Natural killer cell (primary cell): ENCODE data around the gene MYO1E. TPM values are rescaled to one million over a fixed set of nuclear protein-coding genes. Genes with fewer than 3 reads are reported as not detected.

Source experiments
- ATAC-seq, 3 donors: fragments of 150-1000 bp in 2 of 3; fragments of 200-7000 bp in 1 of 3; cut with Tn5 transposase; 1 replicate in 1 of 3; 2 replicates in 2 of 3; pipeline ENCODE4 v1.10.0; 2021; ENCODE audit warnings: mild to moderate bottlenecking in 2 of 3, moderate library complexity in 2 of 3
- DNase-seq, 2 donors: peaks; one replicate each; pipeline versions ENCODE4 v3.0.0 to v3.0.0-alpha.2; 2013 to 2021; ENCODE audit warnings: mixed read lengths in 1 of 2
- H3K27ac ChIP-seq: one replicate; pipeline ENCODE4 v1.5.1; 2013; ENCODE audit warnings: mild to moderate bottlenecking, low read length
- H3K27me3 ChIP-seq: one replicate; pipeline ENCODE4 v1.6.1; 2013; ENCODE audit warnings: low read length; ENCODE audit not compliant: control insufficient read depth, insufficient read depth
- H3K36me3 ChIP-seq: one replicate; pipeline ENCODE4 v1.6.1; 2013; ENCODE audit warnings: low read length; ENCODE audit not compliant: control insufficient read depth, insufficient read depth
- H3K4me1 ChIP-seq: one replicate; pipeline ENCODE4 v1.6.1; 2013; ENCODE audit warnings: low read length; ENCODE audit not compliant: control insufficient read depth, insufficient read depth
- H3K4me3 ChIP-seq: one replicate; pipeline ENCODE4 v1.5.1; 2013; ENCODE audit warnings: low read length
- H3K9me3 ChIP-seq: one replicate; pipeline ENCODE4 v1.6.1; 2013; ENCODE audit warnings: low read length; ENCODE audit not compliant: control insufficient read depth, insufficient read depth
- H3K27ac Mint-ChIP-seq, 2 donors: one replicate each; pipeline ENCODE4 v1.8.0; 2022; ENCODE audit warnings: mild to moderate bottlenecking in 2 of 2, mixed read lengths in 2 of 2, moderate library complexity in 1 of 2
- H3K27me3 Mint-ChIP-seq, 2 donors: one replicate each; pipeline ENCODE4 v1.8.0; 2022; ENCODE audit warnings: low read depth in 2 of 2, mixed read lengths in 2 of 2
- H3K36me3 Mint-ChIP-seq: one replicate; pipeline ENCODE4 v1.8.0; 2022; ENCODE audit warnings: mixed read lengths
- H3K4me1 Mint-ChIP-seq, 2 donors: one replicate each; pipeline ENCODE4 v1.8.0; 2022; ENCODE audit warnings: mixed read lengths in 2 of 2
- H3K4me3 Mint-ChIP-seq: one replicate; pipeline ENCODE4 v1.8.0; 2022; ENCODE audit warnings: mild to moderate bottlenecking, moderate library complexity, mixed read lengths
- H3K9me3 Mint-ChIP-seq, 2 donors: one replicate each; pipeline ENCODE4 v1.8.0; 2022; ENCODE audit warnings: mixed read lengths in 2 of 2
- WGBS: methylation state at CpG from one replicate; pipeline ENCODE4 v1.1.7; 2013; ENCODE audit warnings: missing lambda C conversion rate; ENCODE audit not compliant: insufficient coverage; 5-methylcytosine and 5-hydroxymethylcytosine counted together
- intact Hi-C: fragments of 100-400 bp; cut with micrococcal nuclease; formaldehyde crosslinking; loops from one replicate; pipeline ENCODE4 v1.14.2; 2022
- total RNA-seq, 4 donors: library from RNA; stranded (reverse); fragments of 120-200 nt in 1 of 4; gene quantifications; one replicate each; pipeline versions ENCODE4 v1.2.3 to v1.2.4, GENCODE V29; 2013 to 2022
- TF ChIP-seq, protein P1 (sequence below): fragments of 200-600 bp; IDR thresholded peaks from one replicate; pipeline ENCODE4 v1.8.0; 2022; ENCODE audit warnings: antibody characterized with exemption

Gene MYO1E
- total RNA-seq, 3 donors from 2014 or later (not counting 1 experiment from before 2014, with no cell fraction given) = 16.1 to 39.4 (median 22.7) TPM

DNA sequence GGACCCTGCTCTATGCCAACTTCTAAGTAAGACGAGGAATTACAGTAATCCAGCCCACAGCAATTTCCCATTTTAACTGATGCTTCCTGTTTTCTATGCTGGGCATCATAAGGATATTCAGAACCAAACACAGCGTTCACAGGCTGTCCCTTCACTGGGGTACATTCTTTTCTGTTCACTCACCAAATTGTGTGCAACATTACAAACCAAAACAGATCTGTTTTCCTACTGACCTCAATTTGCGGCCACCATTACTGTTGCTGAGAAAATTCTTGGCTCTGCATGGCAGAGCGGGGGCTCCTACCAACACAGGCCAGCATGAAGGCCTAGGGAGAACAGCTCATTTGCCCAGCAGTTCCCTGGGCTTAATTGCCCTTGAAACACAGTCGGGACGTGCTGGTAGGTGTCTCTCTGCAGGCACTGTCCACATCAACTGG, 76.5 kb downstream of the MYO1E start:
- no peaks in the 10 kb centered on the region for H3K27me3 ChIP-seq
- WGBS = 73% methylated on average over 6 of the region's 6 CpGs
- intact Hi-C loops = no loop called here
- no peaks in the 10 kb centered on the region for H3K9me3 ChIP-seq
- H3K4me1 ChIP-seq = peaks cover 20% of the 10 kb centered on the region
- no peak overlapping the region for H3K4me3 ChIP-seq
- Mint-ChIP-seq H3K4me3 (no peak overlapping the region), H3K27ac (no peak overlapping the region), H3K4me1 (peaks cover 38 to 55% of the 10 kb centered on the region in 2 donors), H3K27me3 (no peaks in the 10 kb centered on the region), H3K36me3 (no peaks in the 10 kb centered on the region), H3K9me3 (no peaks in the 10 kb centered on the region)
- H3K27ac ChIP-seq = no peak overlapping the region
- DNase-seq = no peak
- H3K36me3 ChIP-seq = no peaks in the 10 kb centered on the region
- TF ChIP-seq, protein P1, sequence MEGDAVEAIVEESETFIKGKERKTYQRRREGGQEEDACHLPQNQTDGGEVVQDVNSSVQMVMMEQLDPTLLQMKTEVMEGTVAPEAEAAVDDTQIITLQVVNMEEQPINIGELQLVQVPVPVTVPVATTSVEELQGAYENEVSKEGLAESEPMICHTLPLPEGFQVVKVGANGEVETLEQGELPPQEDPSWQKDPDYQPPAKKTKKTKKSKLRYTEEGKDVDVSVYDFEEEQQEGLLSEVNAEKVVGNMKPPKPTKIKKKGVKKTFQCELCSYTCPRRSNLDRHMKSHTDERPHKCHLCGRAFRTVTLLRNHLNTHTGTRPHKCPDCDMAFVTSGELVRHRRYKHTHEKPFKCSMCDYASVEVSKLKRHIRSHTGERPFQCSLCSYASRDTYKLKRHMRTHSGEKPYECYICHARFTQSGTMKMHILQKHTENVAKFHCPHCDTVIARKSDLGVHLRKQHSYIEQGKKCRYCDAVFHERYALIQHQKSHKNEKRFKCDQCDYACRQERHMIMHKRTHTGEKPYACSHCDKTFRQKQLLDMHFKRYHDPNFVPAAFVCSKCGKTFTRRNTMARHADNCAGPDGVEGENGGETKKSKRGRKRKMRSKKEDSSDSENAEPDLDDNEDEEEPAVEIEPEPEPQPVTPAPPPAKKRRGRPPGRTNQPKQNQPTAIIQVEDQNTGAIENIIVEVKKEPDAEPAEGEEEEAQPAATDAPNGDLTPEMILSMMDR = no peak
- no peak for ATAC-seq

DNA sequence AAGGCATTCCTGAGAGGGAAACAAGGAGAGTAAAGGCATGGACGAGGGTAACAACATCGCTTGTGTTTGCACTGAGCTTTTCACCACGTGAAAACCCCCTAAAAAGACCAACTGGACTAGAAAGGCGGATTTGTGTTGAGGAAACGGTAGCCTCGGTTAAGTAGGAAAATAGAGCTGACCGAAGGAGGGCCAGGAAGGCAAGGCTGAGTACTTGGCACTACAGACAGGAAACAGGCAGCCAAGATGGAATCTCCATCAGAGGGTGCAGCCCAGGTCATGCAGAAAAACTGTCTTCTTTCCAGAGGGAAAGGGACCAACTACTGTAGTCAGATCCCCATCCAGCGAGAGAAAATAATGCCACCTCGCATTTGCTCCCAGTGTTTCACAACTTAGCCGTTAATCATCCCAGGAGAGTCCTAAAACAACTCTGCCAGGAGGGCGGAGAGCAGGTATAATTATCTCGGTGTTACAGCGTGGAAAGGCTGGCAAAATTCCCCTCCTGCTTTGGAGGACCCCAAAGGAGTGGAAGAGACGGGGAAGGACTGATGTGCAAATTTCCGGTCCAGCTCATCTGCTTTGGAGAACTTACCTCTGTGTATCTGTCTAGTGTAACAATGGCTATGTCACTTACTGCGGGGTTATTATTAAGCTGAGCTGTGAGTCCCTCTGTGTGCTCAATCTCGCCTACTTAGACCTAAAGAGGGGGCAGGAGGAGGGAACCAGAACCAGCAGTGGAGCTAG, 77.2 kb downstream of the MYO1E start:
- WGBS = 90% methylated on average over 17 of the region's 17 CpGs
- no peak overlapping the region for H3K27ac Mint-ChIP-seq
- no peak overlapping the region for H3K27ac ChIP-seq
- H3K4me3 Mint-ChIP-seq = no peak overlapping the region
- ATAC-seq (no peak), DNase-seq (no peak)
- intact Hi-C loops = no loop called here
- H3K27me3 ChIP-seq = no peaks in the 10 kb centered on the region
- no peaks in the 10 kb centered on the region for H3K9me3 ChIP-seq
- TF ChIP-seq, protein P1 = no peak
- H3K4me3 ChIP-seq = no peak overlapping the region
- peaks cover 15% of the 10 kb centered on the region for H3K4me1 ChIP-seq
- H3K27me3 Mint-ChIP-seq = no peaks in the 10 kb centered on the region
- H3K4me1 Mint-ChIP-seq = peaks cover 38 to 57% of the 10 kb centered on the region in 2 donors
- no peaks in the 10 kb centered on the region for H3K36me3 ChIP-seq
- no peaks in the 10 kb centered on the region for H3K9me3 Mint-ChIP-seq
- H3K36me3 Mint-ChIP-seq = no peaks in the 10 kb centered on the region

DNA sequence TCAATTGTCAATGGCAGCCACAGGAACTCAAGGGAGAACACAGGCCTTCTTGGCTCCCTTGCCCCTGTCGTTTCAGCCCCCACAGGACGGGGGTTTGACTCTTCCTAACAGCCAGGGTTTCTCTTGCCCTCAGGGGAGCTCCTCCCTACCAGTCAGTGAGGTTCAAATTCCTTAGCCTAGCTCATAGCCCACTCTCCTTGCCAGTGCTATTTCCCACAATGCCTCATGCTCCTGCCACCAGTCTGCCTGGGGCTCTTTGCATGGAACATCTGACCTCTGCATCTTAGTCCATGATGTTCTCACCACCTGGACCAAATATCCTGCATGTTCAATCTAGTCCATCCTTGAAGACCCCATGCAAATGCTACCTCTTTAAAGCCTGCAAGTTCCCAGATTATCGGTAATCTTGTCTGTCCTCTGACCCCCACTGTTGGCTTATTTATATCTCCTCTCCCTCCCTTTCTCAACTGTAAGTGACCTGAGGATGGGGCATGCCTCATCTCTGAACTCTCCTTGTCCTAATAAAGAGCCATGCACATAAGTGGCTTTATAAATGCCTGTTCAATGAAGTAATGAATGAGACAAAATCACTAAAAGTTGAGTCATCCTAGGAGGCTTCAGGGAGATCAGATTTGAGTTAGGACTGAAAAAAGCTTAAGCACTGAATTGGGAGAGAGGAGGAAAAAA, 78.0 kb downstream of the MYO1E start:
- Mint-ChIP-seq H3K4me3 (no peak overlapping the region), H3K27ac (no peak overlapping the region), H3K36me3 (no peaks in the 10 kb centered on the region), H3K9me3 (no peaks in the 10 kb centered on the region), H3K27me3 (no peaks in the 10 kb centered on the region), H3K4me1 (peaks cover 32 to 53% of the 10 kb centered on the region in 2 donors)
- H3K9me3 ChIP-seq = no peaks in the 10 kb centered on the region
- ATAC-seq (no peak), DNase-seq (no peak)
- intact Hi-C loops = no loop called here
- no peaks in the 10 kb centered on the region for H3K27me3 ChIP-seq
- WGBS = 92% methylated on average over 3 of the region's 3 CpGs
- H3K4me3 ChIP-seq = no peak overlapping the region
- peaks cover 11% of the 10 kb centered on the region for H3K4me1 ChIP-seq
- H3K36me3 ChIP-seq = no peaks in the 10 kb centered on the region
- H3K27ac ChIP-seq = no peak overlapping the region
- TF ChIP-seq, protein P1 = no peak
